Hematopoietic multipotent progenitor cell treated with erythropoietin and hydrocortisone succinate and interleukin-3 and kit ligand, for 17 days (in vitro differentiated cells): ENCODE results near the gene PRKCB.
"Not testable (repeated sequence)": the region's sequence is repeated elsewhere in the genome, so short reads cannot be mapped to it uniquely, and the experiment has no call there.

Source experiments
- DNase-seq: peaks from one replicate; pipeline ENCODE4 v3.0.0-alpha.2; 2015; ENCODE audit warnings: low spot score

The PRKCB gene

GRCh38 chr16:24098896-24099295, 263.1 kb downstream of the PRKCB start:
- DNase-seq: no peak

GRCh38 chr16:24101431-24101830, 265.6 kb downstream of the PRKCB start:
- DNase-seq: no peak

GRCh38 chr16:24102209-24102660, 266.5 kb downstream of the PRKCB start:
- no peak for DNase-seq

- DNase-seq: not testable (repeated sequence)
These were observed 269.7 kb downstream of the PRKCB start for GRCh38 chr16:24105471-24105870.

DNA sequence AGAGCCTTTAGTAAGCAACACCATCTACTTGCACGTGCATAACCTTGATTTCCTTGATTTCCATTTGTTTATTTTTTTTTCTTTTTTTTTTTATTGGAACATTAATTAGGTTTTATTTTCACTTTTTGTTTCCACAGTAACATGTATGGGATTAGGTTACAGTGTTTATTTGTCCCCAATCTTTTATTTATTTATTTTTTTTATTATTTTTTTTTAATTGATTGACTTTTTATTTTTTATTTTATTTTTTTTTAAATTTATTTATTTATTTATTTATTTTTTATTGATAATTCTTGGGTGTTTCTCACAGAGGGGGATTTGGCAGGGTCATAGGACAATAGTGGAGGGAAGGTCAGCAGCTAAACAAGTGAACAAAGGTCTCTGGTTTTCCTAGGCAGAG, 272.3 kb downstream of the PRKCB start:
- not testable (repeated sequence) for DNase-seq

- no peak for DNase-seq
These were observed 276.0 kb downstream of the PRKCB start for GRCh38 chr16:24111724-24112302.

GRCh38 chr16:24113115-24113745, 277.4 kb downstream of the PRKCB start:
- DNase-seq: no peak

DNA sequence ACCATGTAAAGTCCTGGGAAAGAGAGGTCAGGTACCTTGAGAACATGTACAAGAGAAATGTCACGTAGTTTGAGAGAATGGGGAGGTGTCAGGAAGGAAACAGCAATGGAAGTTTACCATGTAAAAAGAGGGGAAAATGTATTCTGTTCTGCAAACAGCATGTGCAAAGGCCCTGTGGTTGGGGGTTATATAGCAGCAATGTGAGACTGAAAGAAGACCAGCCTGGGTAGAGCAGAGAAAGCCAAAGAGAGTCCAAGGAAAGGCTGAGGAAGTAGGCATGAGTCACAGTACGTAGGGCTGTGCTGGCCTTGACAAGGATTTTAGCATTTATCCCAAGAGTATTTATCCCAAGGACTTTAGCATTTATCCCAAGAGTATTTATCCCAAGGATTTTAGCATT, 279.1 kb downstream of the PRKCB start:
- DNase-seq: no peak

- peak; percentile 15 for DNase-seq
These were observed 280.4 kb downstream of the PRKCB start for GRCh38 chr16:24116046-24116776.

DNA sequence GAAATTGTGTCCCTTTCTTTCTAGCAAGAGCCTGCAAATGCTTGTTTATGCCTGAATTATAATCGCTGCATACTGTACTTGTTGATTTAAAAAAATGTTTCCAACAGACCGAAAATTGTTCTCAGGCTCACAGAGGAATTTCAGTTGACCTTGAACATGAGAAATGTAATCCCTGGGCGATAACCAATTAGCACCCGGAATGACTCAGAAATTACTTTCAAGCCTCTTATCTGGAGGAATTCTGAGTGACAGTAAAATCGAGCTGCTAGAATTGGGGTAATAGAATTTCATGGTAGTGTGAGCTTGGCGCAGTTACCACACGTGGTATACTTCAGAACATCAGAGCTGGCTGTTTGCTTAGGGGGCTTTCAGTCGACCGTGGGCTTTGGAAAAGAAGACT, 281.2 kb downstream of the PRKCB start:
- no peak for DNase-seq

DNA sequence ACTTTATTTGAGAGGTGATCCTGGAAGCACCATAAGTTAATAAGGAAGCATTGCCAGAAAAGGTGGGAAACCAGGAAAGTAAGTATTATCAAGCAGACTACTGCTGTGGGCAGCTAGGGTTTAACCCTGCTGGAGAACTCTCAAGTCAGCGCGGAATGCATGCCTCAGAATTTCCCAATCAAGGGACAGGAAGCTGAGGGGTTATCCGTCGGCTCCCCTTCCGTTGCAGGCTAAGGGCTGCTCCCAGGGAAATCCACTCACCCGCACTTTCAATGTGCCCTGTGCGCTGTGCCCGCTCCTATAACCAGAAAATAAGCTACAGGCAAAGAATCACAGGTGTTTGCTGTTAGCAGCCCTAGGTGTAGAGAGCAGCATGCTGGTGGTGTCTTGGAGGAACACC, 281.9 kb downstream of the PRKCB start:
- DNase-seq: no peak

GRCh38 chr16:24118126-24118821, 282.5 kb downstream of the PRKCB start:
- no peak for DNase-seq

GRCh38 chr16:24119807-24120206, 284.0 kb downstream of the PRKCB start:
- no peak for DNase-seq

GRCh38 chr16:24123275-24123674, 287.5 kb downstream of the PRKCB start:
- no peak for DNase-seq

GRCh38 chr16:24124291-24124690, 288.5 kb downstream of the PRKCB start:
- DNase-seq: no peak

DNA sequence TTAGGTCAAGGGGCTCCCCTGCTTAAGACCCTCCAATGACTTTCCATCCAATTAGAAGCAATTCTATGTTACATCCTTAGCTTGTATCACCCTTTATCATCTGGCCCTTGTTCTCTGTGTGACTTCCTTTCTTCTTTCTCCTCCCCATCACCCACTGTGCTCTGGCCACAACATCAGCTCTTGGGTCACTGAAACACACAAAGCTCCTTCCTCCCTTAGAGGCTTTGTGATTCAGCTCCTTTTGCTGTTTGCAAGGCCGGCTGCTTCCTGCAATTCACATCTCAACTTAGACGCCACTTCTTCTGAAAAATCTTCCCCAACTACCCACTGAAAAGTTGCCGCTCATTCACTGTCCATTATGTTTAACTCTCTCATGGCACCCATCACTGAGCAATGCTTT, 289.4 kb downstream of the PRKCB start:
- no peak for DNase-seq

- no peak for DNase-seq
These were observed 293.7 kb downstream of the PRKCB start for GRCh38 chr16:24129412-24129918.

DNA sequence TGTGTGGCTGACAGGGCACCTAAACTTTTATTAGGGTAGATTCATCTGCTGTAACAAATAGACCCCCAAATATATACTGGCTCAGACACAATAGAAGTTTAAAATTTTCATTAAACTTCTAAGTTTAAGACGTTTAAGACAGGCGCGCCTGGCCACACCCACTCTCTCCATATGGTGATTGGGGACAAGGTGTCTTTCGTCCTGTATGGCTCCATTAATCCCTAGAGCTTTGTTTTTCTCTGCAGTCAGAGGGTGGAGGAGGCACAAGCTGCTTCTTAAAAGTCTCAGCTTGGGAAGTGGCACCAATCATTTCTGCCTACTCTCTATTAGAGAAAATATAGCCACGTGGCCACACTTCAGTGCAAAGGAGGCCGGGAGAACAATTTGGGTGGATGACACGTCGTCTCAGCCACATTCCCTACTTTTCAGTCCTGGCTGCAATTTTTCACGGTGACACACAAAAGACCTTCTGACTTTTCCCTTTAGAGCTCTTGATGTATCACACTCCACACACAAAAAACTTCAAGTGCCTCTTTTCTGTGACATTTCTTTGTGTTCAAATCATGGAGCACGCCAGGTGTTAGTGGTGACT, 294.8 kb downstream of the PRKCB start:
- DNase-seq: no peak

- no peak for DNase-seq
These were observed 295.5 kb downstream of the PRKCB start for GRCh38 chr16:24131294-24131693.

DNA sequence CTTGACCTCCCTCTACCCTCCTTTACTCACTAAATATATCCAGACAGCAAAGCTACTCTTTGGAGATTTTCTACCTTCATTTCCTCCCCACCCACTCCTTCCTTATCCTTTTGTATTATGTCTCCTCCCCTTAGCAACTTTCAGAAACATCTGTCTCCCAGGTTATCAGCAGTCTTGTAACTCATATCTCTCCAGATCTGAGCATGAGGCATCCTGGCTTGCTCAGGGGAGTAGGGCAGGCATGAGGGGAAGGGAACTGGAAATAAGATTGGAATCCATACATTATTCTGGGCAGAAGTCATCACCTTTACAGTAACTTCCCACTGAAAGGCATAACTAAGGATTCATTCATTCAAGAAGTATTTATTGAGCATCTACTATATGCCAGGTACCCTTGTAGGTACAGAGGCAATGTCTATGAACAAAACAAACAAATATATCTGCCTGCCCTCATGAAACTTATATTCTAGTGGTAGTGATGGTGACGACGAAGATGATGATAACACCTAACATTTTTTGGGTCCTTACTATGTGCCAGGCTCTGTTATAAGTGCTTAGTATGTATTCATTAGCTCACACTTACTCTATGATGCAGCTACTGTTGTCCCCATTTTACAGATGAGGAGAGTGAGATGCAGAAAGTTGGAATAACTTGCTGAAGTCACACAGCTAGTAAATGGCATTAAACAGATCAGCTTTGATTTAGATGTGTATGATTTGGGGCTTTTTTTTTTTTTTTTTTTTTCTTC, 296.4 kb downstream of the PRKCB start:
- DNase-seq: no peak

DNA sequence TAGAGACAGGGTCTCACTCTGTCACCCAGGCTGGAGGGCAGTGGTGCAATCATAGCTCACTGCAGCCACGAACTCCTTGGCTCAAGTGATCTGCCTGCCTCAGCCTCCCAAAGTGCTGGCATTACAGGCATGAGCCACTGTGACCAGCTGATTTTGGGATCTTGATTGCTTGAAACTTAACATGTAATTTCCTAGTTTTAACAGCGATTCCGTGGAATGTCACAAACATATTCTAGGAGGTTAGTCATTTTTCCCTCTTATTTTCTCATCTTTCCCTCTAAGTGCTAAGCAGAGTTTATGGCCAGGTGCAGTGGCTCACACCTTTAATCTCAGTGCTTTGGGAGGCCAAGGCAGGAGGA, 297.0 kb downstream of the PRKCB start:
- no peak for DNase-seq
